ENCODE data around the gene NOL7.

NOL7 gene

GRCh38 chr6:13614926-13615791, at the start of gene NOL7:
Gene NOL7, plus strand, starts transcription at chr6:13615335. Its CDS starts 24 bp downstream, at chr6:13615359.
- Mint-ChIP-seq H3K4me3 (peak within 1 kb of the TSS; percentile 99), H3K27me3 (no peaks in the 10 kb centered on the region), H3K27ac (peak within 1 kb of the TSS; percentile 98)

GRCh38 chr6:13565921-13566320, 49.2 kb upstream of the NOL7 start:
- peaks cover 9% of the 10 kb centered on the region for H3K27me3 Mint-ChIP-seq
- no peak overlapping the region for H3K4me3 Mint-ChIP-seq
- peaks cover 3% of the 10 kb centered on the region for H3K4me1 Mint-ChIP-seq (ENCODE audit: low read depth)
- H3K9me3 Mint-ChIP-seq (ENCODE audit: low read depth), result no peaks in the 10 kb centered on the region
- H3K27ac Mint-ChIP-seq, result no peak overlapping the region
- peaks cover 2% of the 10 kb centered on the region for H3K36me3 Mint-ChIP-seq

More at GRCh38 chr6:13614926-13615791, at the start of gene NOL7:
- Mint-ChIP-seq H3K9me3 (ENCODE audit: low read depth) (no peaks in the 10 kb centered on the region), H3K36me3 (peaks cover 9% of the 10 kb centered on the region), H3K4me1 (ENCODE audit: low read depth) (peaks cover 47% of the 10 kb centered on the region)

- Mint-ChIP-seq H3K4me1 (ENCODE audit: low read depth) (peaks cover 3% of the 10 kb centered on the region), H3K36me3 (peaks cover 2% of the 10 kb centered on the region), H3K4me3 (no peak overlapping the region), H3K27ac (no peak overlapping the region), H3K9me3 (ENCODE audit: low read depth) (no peaks in the 10 kb centered on the region), H3K27me3 (peaks cover 9% of the 10 kb centered on the region)
Observed at GRCh38 chr6:13566500-13566899, 48.6 kb upstream of the NOL7 start.

- H3K36me3 Mint-ChIP-seq, result peaks cover 2% of the 10 kb centered on the region
- H3K27ac Mint-ChIP-seq, result no peak overlapping the region
- no peaks in the 10 kb centered on the region for H3K9me3 Mint-ChIP-seq (ENCODE audit: low read depth)
- peaks cover 5% of the 10 kb centered on the region for H3K4me1 Mint-ChIP-seq (ENCODE audit: low read depth)
- no peak overlapping the region for H3K4me3 Mint-ChIP-seq
- peaks cover 6% of the 10 kb centered on the region for H3K27me3 Mint-ChIP-seq
Observed at GRCh38 chr6:13568970-13569369, 46.2 kb upstream of the NOL7 start.

GRCh38 chr6:13572240-13572639, 42.9 kb upstream of the NOL7 start:
- H3K27me3 Mint-ChIP-seq, result no peaks in the 10 kb centered on the region
- no peaks in the 10 kb centered on the region for H3K36me3 Mint-ChIP-seq
- H3K9me3 Mint-ChIP-seq (ENCODE audit: low read depth), result no peaks in the 10 kb centered on the region
- no peak overlapping the region for H3K4me3 Mint-ChIP-seq
- H3K4me1 Mint-ChIP-seq (ENCODE audit: low read depth), result peaks cover 17% of the 10 kb centered on the region
- H3K27ac Mint-ChIP-seq, result no peak overlapping the region

- Mint-ChIP-seq H3K27ac (peak overlapping the region; percentile 87), H3K4me3 (peak overlapping the region; percentile 84), H3K4me1 (ENCODE audit: low read depth) (peaks cover 17% of the 10 kb centered on the region), H3K36me3 (no peaks in the 10 kb centered on the region), H3K9me3 (ENCODE audit: low read depth) (no peaks in the 10 kb centered on the region), H3K27me3 (no peaks in the 10 kb centered on the region)
Observed at GRCh38 chr6:13572951-13573654, 42.0 kb upstream of the NOL7 start.

- peak overlapping the region; percentile 84 for H3K4me3 Mint-ChIP-seq
- peak overlapping the region; percentile 87 for H3K27ac Mint-ChIP-seq
- H3K9me3 Mint-ChIP-seq (ENCODE audit: low read depth), result no peaks in the 10 kb centered on the region
- no peaks in the 10 kb centered on the region for H3K36me3 Mint-ChIP-seq
- H3K27me3 Mint-ChIP-seq, result no peaks in the 10 kb centered on the region
- peaks cover 17% of the 10 kb centered on the region for H3K4me1 Mint-ChIP-seq (ENCODE audit: low read depth)
Observed at GRCh38 chr6:13573669-13574110, 41.4 kb upstream of the NOL7 start.

GRCh38 chr6:13574149-13574570, 41.0 kb upstream of the NOL7 start:
- H3K36me3 Mint-ChIP-seq, result no peaks in the 10 kb centered on the region
- peak overlapping the region; percentile 98 for H3K27ac Mint-ChIP-seq
- no peaks in the 10 kb centered on the region for H3K27me3 Mint-ChIP-seq
- peak overlapping the region; percentile 95 for H3K4me3 Mint-ChIP-seq
- no peaks in the 10 kb centered on the region for H3K9me3 Mint-ChIP-seq (ENCODE audit: low read depth)
- H3K4me1 Mint-ChIP-seq (ENCODE audit: low read depth), result peaks cover 17% of the 10 kb centered on the region

GRCh38 chr6:13574571-13575376, 40.4 kb upstream of the NOL7 start, which contains the start of gene SIRT5:
Gene SIRT5, plus strand, starts transcription at chr6:13574601. Its CDS starts 9,510 bp downstream, at chr6:13584111.
- peak within 1 kb of the TSS; percentile 98 for H3K27ac Mint-ChIP-seq
- peak within 1 kb of the TSS; percentile 95 for H3K4me3 Mint-ChIP-seq
- no peaks in the 10 kb centered on the region for H3K27me3 Mint-ChIP-seq
- peaks cover 17% of the 10 kb centered on the region for H3K4me1 Mint-ChIP-seq (ENCODE audit: low read depth)
- no peaks in the 10 kb centered on the region for H3K36me3 Mint-ChIP-seq
- H3K9me3 Mint-ChIP-seq (ENCODE audit: low read depth), result no peaks in the 10 kb centered on the region

GRCh38 chr6:13575377-13575775, 39.8 kb upstream of the NOL7 start:
- Mint-ChIP-seq H3K4me1 (ENCODE audit: low read depth) (peaks cover 17% of the 10 kb centered on the region), H3K9me3 (ENCODE audit: low read depth) (no peaks in the 10 kb centered on the region), H3K4me3 (peak overlapping the region; percentile 95), H3K27me3 (no peaks in the 10 kb centered on the region), H3K27ac (peak overlapping the region; percentile 98), H3K36me3 (no peaks in the 10 kb centered on the region)

GRCh38 chr6:13576017-13576416, 39.1 kb upstream of the NOL7 start:
- Mint-ChIP-seq H3K9me3 (ENCODE audit: low read depth) (no peaks in the 10 kb centered on the region), H3K27ac (peak overlapping the region; percentile 51), H3K4me1 (ENCODE audit: low read depth) (peaks cover 17% of the 10 kb centered on the region), H3K36me3 (no peaks in the 10 kb centered on the region), H3K4me3 (peak overlapping the region; percentile 77), H3K27me3 (no peaks in the 10 kb centered on the region)

GRCh38 chr6:13577926-13578325, 37.2 kb upstream of the NOL7 start:
- H3K27ac Mint-ChIP-seq, result no peak overlapping the region
- H3K4me3 Mint-ChIP-seq, result no peak overlapping the region
- peaks cover 17% of the 10 kb centered on the region for H3K4me1 Mint-ChIP-seq (ENCODE audit: low read depth)
- peaks cover 6% of the 10 kb centered on the region for H3K36me3 Mint-ChIP-seq
- H3K9me3 Mint-ChIP-seq (ENCODE audit: low read depth), result no peaks in the 10 kb centered on the region
- no peaks in the 10 kb centered on the region for H3K27me3 Mint-ChIP-seq

GRCh38 chr6:13579911-13580310, 35.2 kb upstream of the NOL7 start:
- Mint-ChIP-seq H3K27ac (no peak overlapping the region), H3K9me3 (ENCODE audit: low read depth) (no peaks in the 10 kb centered on the region), H3K36me3 (peaks cover 6% of the 10 kb centered on the region), H3K4me1 (ENCODE audit: low read depth) (peaks cover 11% of the 10 kb centered on the region), H3K4me3 (no peak overlapping the region), H3K27me3 (no peaks in the 10 kb centered on the region)

- H3K4me3 Mint-ChIP-seq, result no peak overlapping the region
- H3K9me3 Mint-ChIP-seq (ENCODE audit: low read depth), result no peaks in the 10 kb centered on the region
- no peak overlapping the region for H3K27ac Mint-ChIP-seq
- no peaks in the 10 kb centered on the region for H3K4me1 Mint-ChIP-seq (ENCODE audit: low read depth)
- peaks cover 6% of the 10 kb centered on the region for H3K36me3 Mint-ChIP-seq
- no peaks in the 10 kb centered on the region for H3K27me3 Mint-ChIP-seq
Observed at GRCh38 chr6:13581700-13582229, 33.4 kb upstream of the NOL7 start.

All from activated naive CD8-positive, alpha-beta T cell (primary cell).